T-helper 2 cell (primary cell): Measurements from ENCODE around the gene LCE2B.
"Not testable (repeated sequence)": the region's sequence is repeated elsewhere in the genome, so short reads cannot be mapped to it uniquely, and the experiment has no call there.

ENCODE experiments used
- DNase-seq, 5 experiments: peaks; one replicate each; pipeline versions ENCODE4 v3.0.0 to v3.0.0-alpha.2; 2012 to 2022
- total RNA-seq, 2 donors: gene quantifications; one replicate each; lab custom pipeline; 2026; lab: John Stamatoyannopoulos, UW

LCE2B gene, protein sequence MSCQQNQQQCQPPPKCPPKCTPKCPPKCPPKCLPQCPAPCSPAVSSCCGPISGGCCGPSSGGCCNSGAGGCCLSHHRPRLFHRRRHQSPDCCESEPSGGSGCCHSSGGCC
- 0 reads per million in 2 donors for total RNA-seq

DNA sequence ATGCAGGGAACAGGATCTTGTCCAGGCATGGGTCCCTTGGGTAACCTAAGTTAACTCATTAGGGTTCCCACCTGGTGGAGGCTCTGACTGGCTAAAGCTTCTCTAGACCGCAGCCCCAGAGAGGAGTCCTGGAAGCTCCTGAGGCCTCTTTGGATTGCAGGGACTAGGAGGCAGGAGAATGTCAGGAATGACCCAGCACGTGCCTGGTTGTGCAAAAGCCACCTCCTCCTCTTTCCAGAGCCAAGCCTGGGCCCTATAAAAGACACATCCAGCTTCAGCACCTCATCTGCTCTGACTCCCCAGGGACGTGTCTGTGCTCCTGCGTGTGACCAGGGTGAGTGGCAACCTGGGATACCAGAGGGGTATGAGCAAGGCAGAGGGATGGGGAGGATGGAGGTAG is at the start of gene LCE2B:
LCE2B (plus strand) TSS at position 301 of the 400 bp plus-strand sequence. CDS start 721 bp downstream, outside the sequence.
- DNase-seq: not testable (repeated sequence)

DNA sequence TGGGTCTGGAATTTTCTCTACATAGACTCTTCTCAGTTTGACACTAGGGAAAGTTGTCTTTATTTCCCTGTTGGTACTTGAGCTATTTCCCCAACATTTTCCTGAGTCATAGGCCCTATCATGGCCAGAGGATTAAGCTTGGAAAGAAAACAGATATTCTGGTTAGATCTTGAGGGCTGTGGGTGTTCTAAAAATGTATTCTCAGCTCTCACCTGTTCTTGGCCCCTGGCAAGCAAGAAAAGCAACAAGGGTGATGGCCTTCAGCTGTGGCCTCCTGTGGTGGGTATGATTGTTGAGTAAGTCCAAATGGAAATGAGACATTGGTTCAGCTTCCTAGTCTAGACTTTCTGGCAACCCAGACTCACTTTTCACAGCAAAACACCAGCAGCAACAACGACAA is 45.6 kb upstream of the LCE2B start:
- no peak for DNase-seq

DNA sequence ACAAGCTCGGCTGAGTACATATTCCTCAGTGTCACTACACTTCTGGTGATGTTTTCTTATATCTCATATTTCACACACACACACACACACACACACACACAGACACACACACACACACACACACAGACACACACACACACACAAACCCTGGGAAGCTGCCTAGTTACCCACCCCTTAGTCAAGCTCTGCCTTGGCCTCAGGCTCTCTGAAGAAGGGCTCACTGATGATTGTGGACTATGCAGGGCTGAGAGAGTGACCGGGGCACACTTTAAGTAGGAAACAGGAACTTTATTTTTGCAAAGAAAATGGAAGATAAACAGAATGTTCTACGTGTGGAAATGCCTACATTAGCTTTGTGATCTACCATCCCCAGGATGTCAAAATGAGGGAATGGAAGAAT is 42.0 kb upstream of the LCE2B start:
- no peak for DNase-seq

DNA sequence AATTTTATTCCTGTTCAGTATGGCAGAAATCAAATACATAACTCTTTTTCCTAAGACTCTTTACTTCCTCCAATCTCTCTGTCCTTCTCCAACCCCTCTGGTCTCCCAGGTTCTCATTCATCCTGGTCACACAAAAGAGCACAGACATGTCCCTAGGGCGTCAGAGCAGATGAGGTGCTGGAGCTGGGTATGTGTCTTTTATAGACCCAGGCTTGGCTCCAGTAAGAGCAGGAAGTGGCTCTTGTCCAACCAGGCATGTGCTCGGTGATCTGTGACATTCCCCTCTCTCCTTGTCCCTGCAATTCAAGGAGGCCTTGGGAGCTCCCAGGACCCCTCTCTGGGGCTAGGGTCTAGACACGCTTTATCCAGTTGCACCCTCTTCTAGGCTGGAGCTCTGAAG is 40.8 kb upstream of the LCE2B start:
- no peak for DNase-seq

DNA sequence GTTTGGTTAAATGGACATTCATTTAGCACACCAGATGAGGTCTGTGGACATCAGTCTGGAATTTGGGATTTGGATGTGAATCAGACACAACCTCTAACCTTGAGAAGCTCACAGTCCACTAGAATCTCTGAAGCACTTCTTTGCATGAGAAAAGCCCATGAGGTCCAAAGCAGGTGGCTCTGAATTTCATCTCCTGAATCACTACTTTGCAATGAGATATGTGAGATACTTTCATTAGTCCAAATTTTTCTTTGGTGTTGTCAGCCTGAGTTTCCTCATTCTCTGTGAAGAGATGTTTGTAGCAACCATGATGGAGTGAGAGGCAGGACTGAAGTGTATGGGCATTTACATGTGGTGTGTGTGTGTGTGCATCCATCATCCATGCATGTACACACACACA is 39.3 kb upstream of the LCE2B start:
- DNase-seq: no peak

DNA sequence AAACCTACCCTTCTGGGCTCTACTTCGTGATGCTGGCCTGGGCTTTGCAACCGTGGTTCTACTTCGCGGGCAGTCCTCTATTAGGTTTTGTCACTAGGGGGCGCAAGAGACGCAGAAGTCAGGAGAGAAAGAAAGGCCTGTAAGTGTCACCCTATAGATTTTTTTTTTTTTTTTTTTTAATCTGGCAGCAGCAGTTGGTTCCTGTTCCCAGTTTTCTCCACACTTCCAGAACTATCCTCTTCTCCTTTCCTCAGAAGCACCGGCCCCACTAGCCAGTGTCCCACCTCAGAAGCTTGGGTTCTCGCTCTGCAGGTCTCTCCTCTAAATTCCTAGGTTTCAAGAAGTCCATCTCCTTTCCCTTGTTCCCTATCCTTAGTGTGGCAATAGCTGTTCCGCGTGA is 31.8 kb upstream of the LCE2B start:
- peak in 1 of 5 experiments; percentile 58 for DNase-seq

DNA sequence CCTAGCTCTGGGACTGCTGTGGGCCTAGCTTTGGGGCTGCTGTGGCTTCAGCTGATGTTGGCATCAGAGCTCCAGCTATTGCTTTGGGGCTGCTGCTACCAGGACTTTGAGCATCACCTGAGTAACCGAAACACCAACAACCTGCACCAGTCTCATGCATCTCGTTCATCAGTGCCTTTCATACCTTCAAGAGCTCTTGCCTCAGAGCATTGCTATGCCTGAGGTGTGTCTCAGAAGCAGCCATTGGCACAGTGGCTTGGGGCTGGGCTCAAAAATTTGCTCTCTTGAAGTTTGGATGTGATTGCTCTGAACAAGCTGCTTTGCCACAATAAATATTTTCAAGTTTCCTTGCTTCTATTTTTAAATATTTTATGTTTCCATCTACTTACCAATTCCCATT is 29.5 kb upstream of the LCE2B start:
- no peak for DNase-seq

DNA sequence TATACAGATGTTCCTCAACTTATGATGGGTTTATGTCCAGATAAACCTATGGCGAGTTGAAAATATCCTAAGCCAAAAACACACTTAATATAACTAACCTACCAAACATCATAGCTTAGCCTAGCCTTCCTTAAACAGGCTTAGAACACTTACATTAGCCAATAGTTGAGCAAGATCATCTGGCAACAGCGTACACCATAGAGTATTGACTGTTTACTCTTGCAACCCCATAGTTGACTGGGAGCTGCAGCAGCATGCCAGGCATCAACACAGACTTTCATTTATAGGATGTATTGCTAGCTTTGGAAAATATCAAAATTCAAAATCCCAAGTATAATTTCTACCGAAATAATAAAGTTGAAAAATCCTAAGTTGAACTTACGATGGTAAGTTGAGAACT is 28.2 kb upstream of the LCE2B start:
- DNase-seq: no peak

DNA sequence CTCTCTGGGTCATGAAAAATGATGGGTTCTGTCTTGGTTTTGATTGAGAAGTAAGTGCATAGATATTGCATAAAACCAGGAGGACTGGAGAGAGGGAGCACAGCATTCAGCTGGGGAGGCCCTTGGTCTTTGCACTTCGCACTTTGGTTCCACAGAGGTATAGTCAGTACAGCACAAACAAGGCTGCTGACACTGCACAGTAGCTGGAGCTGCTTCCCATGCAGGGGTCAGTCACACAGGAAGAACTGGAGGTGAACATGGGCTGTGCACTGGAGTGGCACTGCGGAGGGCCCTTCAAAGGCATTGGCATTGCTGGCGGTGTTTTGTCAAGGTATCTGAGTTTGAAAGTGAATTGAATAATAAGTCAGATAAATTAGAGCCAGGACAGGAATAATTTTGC is 27.3 kb upstream of the LCE2B start:
- no peak for DNase-seq

DNA sequence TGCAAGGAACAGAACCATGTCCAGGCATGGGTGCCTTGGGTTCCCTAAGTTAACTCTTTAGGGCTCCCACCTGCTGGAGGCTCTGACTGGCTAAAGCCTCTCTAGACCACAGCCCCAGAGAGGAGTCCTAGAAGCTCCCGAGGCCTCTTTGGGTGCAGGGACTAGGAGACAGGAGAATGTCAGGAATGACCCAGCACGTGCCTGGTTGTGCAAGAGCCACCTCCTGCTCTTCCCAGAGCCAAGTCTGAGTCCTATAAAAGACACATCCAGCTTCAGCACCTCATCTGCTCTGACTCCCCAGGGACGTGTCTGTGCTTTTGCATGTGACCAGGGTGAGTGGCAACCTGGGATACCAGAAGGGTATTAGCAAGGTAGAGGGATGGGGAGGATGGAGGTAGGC is 22.8 kb upstream of the LCE2B start, which contains the start of gene LCE2D:
LCE2D (plus strand) TSS at position 283 of the 400 bp plus-strand sequence. CDS start 726 bp downstream, outside the sequence.
- DNase-seq: no peak

DNA sequence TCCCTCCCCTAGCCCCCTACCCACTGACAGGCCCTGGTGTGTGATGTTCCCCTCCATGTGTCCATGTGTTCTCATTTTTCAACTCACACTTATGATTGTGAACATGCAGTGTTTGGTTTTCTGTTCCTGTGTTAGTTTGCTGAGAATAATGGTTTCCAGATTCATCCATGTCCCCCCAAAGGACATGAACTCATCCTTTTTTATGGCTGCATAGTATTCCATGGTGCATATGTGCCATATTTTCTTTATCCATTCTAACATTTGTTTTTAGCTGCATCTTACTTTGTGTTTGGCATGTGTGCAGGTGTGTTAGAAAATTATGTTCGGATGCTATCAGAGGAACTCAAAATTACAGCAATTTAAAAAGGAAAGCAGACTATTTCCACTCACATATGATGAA is 19.8 kb upstream of the LCE2B start:
- DNase-seq: not testable (repeated sequence)

DNA sequence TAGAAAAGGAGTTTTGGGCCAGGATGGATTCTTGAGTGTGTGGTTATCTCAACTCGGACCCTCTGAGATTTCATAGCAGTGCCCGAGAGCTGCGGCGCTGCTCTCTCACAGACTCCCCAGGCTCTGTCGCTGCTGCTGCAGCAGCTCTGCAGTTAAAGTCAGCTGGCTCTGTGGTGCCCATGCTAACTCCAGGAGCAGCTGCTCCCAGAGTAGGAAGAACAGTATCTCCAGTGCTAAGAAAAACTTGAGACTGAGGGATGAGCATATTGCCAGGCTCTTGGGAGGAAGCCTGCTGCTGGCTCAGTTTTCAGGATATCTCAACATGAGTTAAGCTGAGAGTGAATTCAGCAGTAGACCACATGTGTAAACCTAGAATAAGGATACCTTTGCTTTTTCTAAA is 18.3 kb upstream of the LCE2B start:
- DNase-seq: no peak

DNA sequence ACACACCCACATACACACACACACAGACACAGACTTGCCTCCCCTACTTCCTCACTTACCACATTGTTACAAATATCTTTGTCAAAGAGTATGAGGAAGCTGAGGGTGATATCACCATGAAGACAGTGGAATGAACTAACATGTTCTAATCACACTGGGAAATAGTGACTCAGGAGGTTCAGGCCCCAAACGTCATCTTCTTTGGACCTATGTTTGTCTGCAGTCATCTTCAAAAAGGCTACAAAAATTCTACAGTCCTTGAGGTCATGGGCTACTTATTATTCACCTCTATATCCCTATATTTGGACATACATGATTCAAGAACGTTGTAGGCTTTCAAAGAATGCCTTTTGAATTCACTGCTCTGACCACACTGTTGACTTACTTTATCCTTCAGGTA is 12.9 kb upstream of the LCE2B start:
- DNase-seq: no peak

DNA sequence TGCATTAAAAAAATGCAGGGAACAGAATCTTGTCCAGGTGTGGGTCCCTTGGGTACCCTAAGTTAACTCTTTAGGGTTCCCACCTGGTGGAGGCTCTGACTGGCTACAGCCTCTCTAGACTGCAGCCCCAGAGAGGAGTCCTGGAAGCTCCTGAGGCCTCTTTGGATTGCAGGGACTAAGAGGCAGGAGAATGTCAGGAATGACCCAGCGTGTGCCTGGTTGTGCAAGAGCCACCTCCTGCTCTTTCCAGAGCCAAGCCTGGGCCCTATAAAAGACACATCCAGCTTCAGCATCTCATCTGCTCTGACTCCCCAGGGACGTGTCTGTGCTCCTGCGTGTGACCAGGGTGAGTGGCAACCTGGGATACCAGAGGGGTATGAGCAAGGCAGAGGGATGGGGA is 10.9 kb upstream of the LCE2B start, which contains the start of gene LCE2C:
LCE2C (plus strand) TSS at position 297 of the 400 bp plus-strand sequence. CDS start 737 bp downstream, outside the sequence.
- not testable (repeated sequence) for DNase-seq

DNA sequence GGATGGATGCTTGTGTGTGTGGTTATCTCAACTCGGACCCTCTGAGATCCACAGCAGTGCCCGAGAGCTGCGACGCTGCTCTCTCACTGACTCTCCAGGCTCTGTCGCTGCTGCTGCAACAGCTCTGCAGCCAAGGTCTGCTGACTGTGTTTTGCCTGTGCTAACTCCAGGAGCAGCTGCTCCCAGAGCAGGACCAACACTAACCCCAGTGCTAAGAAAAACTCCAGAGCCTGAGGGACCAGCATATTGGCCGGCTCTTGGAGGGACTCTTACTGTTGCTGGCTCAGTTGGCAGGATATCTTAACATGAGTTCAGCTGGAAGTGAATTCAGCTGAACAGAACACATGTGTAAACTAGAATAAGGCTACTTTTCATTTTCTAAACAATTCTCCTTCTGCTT is 6.5 kb upstream of the LCE2B start:
- DNase-seq: no peak

DNA sequence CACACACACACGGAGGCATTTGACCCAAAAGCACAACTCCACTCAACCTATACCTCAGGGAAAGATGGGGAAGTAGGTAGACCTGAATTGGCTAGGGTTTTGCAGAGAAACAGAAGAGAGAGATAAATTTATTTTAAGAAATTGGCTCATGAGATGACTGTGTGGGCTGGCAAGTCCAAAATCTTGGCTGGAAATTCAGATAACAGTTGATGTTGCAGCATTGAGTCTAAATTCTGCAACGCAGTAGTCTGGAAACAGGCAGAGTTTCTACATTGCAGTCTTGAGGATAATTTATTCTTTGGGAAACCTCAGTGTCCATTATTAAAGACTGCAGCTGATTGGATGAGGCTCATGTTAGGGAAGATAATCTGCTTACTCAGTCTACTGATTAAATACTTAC is 4.3 kb upstream of the LCE2B start:
- no peak for DNase-seq

DNA sequence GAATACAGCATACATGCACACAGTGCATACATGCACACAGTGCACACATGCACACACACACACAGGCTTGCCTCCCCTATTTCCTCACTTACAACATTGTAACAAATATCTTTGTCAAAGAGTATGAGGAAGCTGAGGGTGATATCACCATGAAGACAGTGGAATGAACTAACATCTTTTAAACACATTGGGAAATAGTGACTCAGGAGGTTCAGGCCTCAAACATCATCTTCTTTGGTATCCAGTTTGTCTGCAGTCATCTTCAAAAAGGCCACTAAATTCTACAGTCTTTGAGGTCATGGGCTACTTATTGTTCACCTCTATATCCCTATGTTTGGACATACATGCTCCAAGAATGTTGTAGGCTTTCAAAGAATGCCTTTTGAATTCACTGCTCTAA is 2.1 kb upstream of the LCE2B start:
- no peak for DNase-seq

DNA sequence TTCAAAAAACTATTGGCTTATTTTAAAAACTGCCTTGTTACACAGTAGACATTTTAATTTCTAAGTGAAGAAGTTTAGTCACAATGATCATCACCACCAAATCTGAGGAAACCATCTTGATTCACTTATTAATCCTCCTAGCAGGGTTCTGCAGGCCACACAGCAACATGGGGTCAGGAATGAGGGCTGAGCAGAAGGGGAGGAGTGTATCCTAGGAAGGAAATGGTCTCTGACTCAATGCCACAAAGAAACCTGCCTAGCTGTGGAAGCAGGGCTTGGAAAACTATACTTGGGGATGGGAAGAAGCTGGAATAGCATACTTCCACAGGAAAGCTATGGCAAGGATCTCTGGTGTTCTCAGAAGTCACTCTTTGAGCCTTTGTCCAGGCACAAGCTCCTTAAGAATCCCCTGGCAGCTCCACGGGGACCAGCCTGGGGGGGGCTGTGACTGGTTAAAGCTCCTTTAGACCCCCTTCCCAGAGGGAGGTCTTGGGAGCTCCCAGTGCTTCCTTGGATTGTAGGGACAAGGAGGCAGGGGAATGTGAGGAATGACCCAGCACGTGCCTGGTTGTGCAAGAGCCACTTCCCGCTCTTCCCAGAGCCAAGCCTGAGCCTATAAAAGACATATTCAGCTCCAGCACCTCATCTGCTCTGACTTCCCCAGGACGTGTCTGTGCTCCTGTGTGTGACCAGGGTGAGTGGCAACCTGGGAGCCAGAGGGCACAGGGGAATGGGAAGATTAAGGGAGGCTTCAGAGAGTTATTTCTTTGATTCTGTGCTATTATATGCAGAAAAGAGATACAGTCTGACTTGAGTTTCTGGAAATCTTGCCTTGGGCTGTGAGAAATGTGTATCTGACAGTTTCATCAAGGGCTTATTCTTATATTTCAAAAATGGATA is 12.0 kb downstream of the LCE2B start, which contains the start of gene LCE2A:
LCE2A (plus strand) TSS at position 645 of the 900 bp plus-strand sequence. CDS start 557 bp downstream, outside the sequence.
- no peak for DNase-seq

DNA sequence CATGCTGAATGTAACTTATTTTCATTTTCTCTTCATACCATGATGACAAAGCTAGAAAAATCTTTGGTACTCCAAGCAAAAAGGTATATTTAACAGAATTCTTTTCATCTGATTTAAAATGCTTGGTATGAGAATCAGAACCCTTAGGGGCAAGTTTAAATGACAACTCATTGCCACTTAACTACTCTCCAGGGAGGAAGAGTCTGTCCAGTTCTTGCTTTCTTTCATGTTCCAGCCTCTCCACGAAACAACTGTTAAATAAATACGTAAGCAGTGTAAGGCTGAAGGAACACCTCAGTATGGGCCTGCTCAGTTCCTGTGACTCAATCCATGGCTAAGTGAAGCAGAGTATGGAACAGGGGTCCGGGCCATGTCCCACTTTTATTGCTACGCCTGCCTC is 13.8 kb downstream of the LCE2B start:
- no peak for DNase-seq

DNA sequence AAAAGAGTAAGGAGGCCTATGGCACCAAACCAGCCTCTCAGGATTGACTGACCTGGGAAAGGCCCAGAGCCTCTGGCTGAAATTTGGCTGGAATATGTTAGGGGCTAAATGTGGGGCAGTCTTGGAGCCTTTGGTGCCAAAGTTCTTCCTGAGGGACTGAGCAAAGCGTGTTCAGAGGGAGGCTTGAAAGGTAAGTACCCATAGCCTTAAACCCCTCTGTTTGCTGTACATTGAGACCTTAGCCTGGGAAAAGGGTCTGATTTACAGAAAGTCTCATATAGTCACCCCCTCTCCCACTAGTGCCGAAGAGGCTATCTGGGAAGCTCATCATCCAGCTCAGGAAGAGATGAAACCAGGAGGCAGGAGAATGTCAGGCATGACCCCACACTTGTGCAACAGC is 21.9 kb downstream of the LCE2B start, which contains the start of gene LCE4A:
LCE4A (plus strand) TSS at position 301 of the 400 bp plus-strand sequence. CDS start 916 bp downstream, outside the sequence.
- no peak for DNase-seq

DNA sequence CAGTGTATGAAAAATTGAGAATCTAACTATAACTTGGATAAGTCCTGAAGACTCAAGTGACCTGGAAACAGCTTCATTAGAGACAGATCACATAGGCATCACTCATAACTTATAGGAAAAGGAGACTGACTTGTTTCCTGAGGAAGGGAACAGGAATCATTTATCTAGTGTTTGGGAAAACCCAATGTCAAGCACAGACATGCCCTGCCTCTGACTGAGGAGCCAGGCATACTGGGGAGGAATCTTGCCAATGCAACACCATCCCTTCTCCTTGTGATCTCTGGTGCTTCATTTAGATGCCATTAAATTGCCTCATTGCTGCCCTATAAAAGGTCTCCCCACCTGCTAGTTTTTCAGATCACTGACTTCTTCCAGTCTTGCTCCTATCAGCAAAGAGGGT is 32.3 kb downstream of the LCE2B start:
- no peak for DNase-seq

DNA sequence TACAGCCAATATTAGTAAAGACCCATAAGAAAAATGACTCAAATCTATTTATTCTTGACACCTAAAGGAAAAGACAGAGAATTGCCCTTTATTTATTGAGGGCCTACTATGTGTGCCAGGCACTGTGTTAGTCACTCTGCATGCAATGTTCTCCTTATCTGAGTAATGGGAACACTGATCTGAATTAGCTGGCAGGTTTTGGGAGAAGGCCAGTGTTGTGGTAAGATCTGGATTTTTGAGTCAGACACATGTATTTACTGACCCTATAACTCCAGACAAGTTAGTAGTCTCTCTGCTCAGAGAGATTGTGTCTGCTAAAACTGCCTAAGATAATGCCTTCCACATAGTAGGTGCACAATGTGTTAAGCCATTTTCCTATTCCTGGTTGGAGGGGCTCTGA is 39.3 kb downstream of the LCE2B start:
- no peak for DNase-seq

DNA sequence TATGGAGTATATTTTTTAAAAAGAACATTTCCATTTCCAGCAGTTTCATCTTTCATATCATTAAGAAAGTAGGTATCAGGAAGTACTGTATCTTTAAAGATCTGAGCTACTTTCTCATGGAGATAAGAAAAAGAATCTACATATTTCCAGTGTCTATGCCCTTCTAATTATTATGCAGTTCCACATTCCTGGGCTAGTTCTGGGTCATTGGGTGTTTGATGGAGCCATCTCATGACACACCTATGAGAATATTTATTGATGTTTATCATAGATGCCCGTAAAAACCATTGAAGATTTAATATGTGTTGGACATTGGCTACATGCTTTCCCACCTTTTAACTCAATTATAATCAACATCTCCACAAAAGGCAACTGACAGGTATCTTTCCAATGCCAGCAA is 43.1 kb downstream of the LCE2B start:
- DNase-seq: no peak

DNA sequence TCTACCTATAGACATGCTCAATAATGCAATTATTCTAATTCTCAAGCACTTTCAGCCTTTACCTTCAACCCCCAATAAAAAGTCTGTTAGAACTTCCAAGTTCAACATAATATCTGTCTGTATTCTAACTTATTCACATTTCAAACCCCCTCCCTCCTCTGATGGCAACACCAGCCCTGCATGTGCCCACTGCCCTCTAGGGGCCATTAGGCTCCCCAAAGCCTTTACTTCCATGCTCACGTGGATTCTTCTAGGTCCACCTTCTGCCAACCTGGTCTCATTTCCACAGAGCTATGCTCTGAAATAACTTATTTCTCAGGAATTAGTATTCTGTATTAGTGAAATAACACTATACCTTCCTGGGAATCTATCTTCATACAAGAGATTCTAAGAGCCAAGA is 49.7 kb downstream of the LCE2B start:
- DNase-seq: no peak
